ENCODE results near the gene PRDM12. TPM values are rescaled to one million over a fixed set of nuclear protein-coding genes. Genes with fewer than 3 reads are reported as not detected.

PRDM12 gene
- total and polyA plus RNA-seq, 5 experiments from 2014 or later: 0.06 to 0.13 TPM; not detected in 3

GRCh38 chr9:130731355-130731754, 67.0 kb downstream of the PRDM12 start:
- Mint-ChIP-seq H3K27ac (peak overlapping the region in 4 of 10 donors; percentile 0 to 74 (median 10)), H3K27me3 (no peaks in the 10 kb centered on the region), H3K36me3 (peaks cover 0 to 12% (median 4%) of the 10 kb centered on the region in 3 donors), H3K4me3 (no peak overlapping the region), H3K4me1 (peaks cover 14 to 37% (median 26%) of the 10 kb centered on the region in 4 donors), H3K9me3 (peaks cover 0 to 2% (median 0%) of the 10 kb centered on the region in 9 donors)
- ATAC-seq (no peak), DNase-seq (no peak)
- POLR2A ChIA-PET: interaction anchor here (1.1 kb wide), 1 partner anchor 30 kb away, joined by 5 read pairs; no protein-coding TSS in a partner anchor

- POLR2A ChIA-PET: interaction anchor here (1.1 kb wide), 1 partner anchor 30 kb away, joined by 5 read pairs; no protein-coding TSS in a partner anchor
- Mint-ChIP-seq H3K9me3 (peaks cover 0 to 2% (median 0%) of the 10 kb centered on the region in 9 donors), H3K27ac (peak overlapping the region in 3 of 10 donors; percentile 12 to 82 (median 71)), H3K4me3 (no peak overlapping the region), H3K27me3 (no peaks in the 10 kb centered on the region), H3K36me3 (peaks cover 0 to 12% (median 4%) of the 10 kb centered on the region in 3 donors), H3K4me1 (peaks cover 14 to 37% (median 26%) of the 10 kb centered on the region in 4 donors)
- ATAC-seq (no peak), DNase-seq (no peak)
Observed at GRCh38 chr9:130732136-130732535, 67.7 kb downstream of the PRDM12 start.

Small RNA genes lying within 50 kb of the gene (microRNA-seq; reads per million reads assigned to microRNA genes)
- gene MIR6856 (ENCODE audit: borderline microRNAs expressed): not detected

Other genes starting within 250 kb of the PRDM12 start
- not detected for gene ASS1, start 219.6 kb upstream of the PRDM12 start, total RNA-seq
- not detected for gene ASS1, start 219.6 kb upstream of the PRDM12 start, polyA plus RNA-seq
- 10 to 100 TPM; 46.1 to 51.6 TPM for gene FUBP3, start 85.0 kb upstream of the PRDM12 start, total RNA-seq
- 10 to 100 TPM; 27.4 to 34.9 (median 28.7) TPM for gene FUBP3, start 85.0 kb upstream of the PRDM12 start, polyA plus RNA-seq
- 10 to 100 TPM; 66.9 to 71.3 TPM for gene EXOSC2, start 29.2 kb downstream of the PRDM12 start, total RNA-seq
- gene EXOSC2, start 29.2 kb downstream of the PRDM12 start, polyA plus RNA-seq: 10 to 100 TPM; 18.7 to 31.1 (median 25.0) TPM
- gene ABL1, start 170.7 kb downstream of the PRDM12 start, total RNA-seq: 10 to 100 TPM; 34.3 to 38.9 TPM
- gene ABL1, start 170.7 kb downstream of the PRDM12 start, polyA plus RNA-seq: 10 to 100 TPM in 2 of 3 donors, 1 to 10 TPM in 1; 6.4 to 16.8 (median 11.0) TPM
- gene QRFP, start 232.2 kb downstream of the PRDM12 start, total RNA-seq: not detected
- gene QRFP, start 232.2 kb downstream of the PRDM12 start, polyA plus RNA-seq: not detected